K562 (cell line): Measurements from ENCODE around the gene ABAT. TPM values are rescaled to one million over a fixed set of nuclear protein-coding genes. Genes with fewer than 3 reads are reported as not detected.

Source experiments
- ARNT ChIP-seq, 2 experiments: fragments of 450-650 bp; IDR thresholded peaks; 2 replicates each; pipeline ENCODE4 v1.6.1; 2016; ENCODE audit warnings: mild to moderate bottlenecking in 1 of 2
- CC2D1A ChIP-seq: fragments of 450-650 bp; IDR thresholded peaks from 2 replicates; pipeline ENCODE4 v1.6.1; 2017; ENCODE audit warnings: mild to moderate bottlenecking
- PBX2 ChIP-seq, 2 experiments: IDR thresholded peaks in 1 of 2; conservative IDR thresholded peaks in 1 of 2; 2 replicates each; pipeline ENCODE4 v1.6.1; 2016; ENCODE audit warnings: low read depth in 2 of 2, mild to moderate bottlenecking in 1 of 2, missing compliant biosample characterization in 1 of 2, missing genetic modification characterization in 1 of 2, moderate library complexity in 1 of 2
- RAD21 ChIP-seq, 2 experiments: fragments of 250-450 bp in 1 of 2; fragments of 450-650 bp in 1 of 2; sonication (Bioruptor Pico) in 1 of 2; formaldehyde crosslinking in 1 of 2; IDR thresholded peaks in 1 of 2; conservative IDR thresholded peaks in 1 of 2; 2 replicates each; pipeline versions ENCODE4 v1.4.0 to v1.8.0; 2020 to 2022; ENCODE audit warnings: mild to moderate bottlenecking in 2 of 2, moderate library complexity in 1 of 2
- RB1 ChIP-seq: fragments of 450-650 bp; IDR thresholded peaks from 2 replicates; pipeline ENCODE4 v1.6.1; 2017; ENCODE audit warnings: low read depth, mild to moderate bottlenecking
- REST ChIP-seq, 2 experiments: fragments of 450-650 bp; formaldehyde crosslinking in 1 of 2; IDR thresholded peaks; 2 replicates each; pipeline versions ENCODE4 v1.4.0 to v1.6.1; 2014 to 2020; ENCODE audit warnings: mild to moderate bottlenecking in 2 of 2, borderline replicate concordance in 1 of 2, low read depth in 1 of 2
- SMC3 ChIP-seq: conservative IDR thresholded peaks from 2 replicates; pipeline ENCODE4 v1.6.1; 2011; ENCODE audit warnings: low read depth, low read length, improper control_type of control experiment; ENCODE audit not compliant: insufficient read depth
- ZC3H11A ChIP-seq: IDR thresholded peaks from 2 replicates; pipeline ENCODE4 v1.6.1; 2012; ENCODE audit warnings: low read depth, low read length, improper control_type of control experiment
- ZNF184 ChIP-seq: sonication (generic); formaldehyde crosslinking; IDR thresholded peaks from 2 replicates; pipeline ENCODE4 v1.5.0; 2020; ENCODE audit warnings: missing genetic modification reagents
- ZNF263 ChIP-seq: sonication (generic); formaldehyde crosslinking; IDR thresholded peaks from 2 replicates; pipeline ENCODE4 v1.8.0; 2022; ENCODE audit warnings: mild to moderate bottlenecking, missing genetic modification reagents, borderline replicate concordance
- ZNF740 ChIP-seq, 3 experiments: fragments of 200-800 bp in 1 of 3; sonication (Bioruptor generic) in 1 of 3; sonication (generic) in 1 of 3; formaldehyde crosslinking in 1 of 3; IDR thresholded peaks; 2 replicates each; pipeline versions ENCODE4 v1.6.1 to v1.8.0; 2016 to 2022; ENCODE audit warnings: mild to moderate bottlenecking in 2 of 3, missing compliant biosample characterization in 2 of 3, missing genetic modification characterization in 2 of 3, missing genetic modification reagents in 1 of 3
- polyA plus RNA-seq, 8 experiments: library from polyadenylated mRNA; depleted of rRNA in 4 of 8; stranded (reverse) in 5 of 8; unstranded in 3 of 8; fragments of >200 nt; fragmentation: Nextera tagmentation in 2 of 8; fragmentation: Illumina TruSeq in 1 of 8; extraction: Ambion mirVana in 2 of 8; extraction: Trizol in 1 of 8; gene quantifications; 2 replicates each; pipeline versions ENCODE4 v1.2.1 to v1.2.3, GENCODE V29; 2011 to 2014; ENCODE audit warnings: inconsistent platforms in 1 of 8, missing spikeins in 1 of 8
- total RNA-seq, 7 experiments: library from RNA; depleted of rRNA in 6 of 7; stranded (reverse); fragments of >200 nt in 6 of 7; fragmentation: Illumina TruSeq in 2 of 7; extraction: Trizol in 2 of 7; gene quantifications; 2 replicates each; pipeline versions ENCODE4 v1.2.1 to v1.2.3, GENCODE V29; 2011 to 2021; ENCODE audit warnings: low replicate concordance in 1 of 7

Gene ABAT
- total and polyA plus RNA-seq, 9 of the 15 experiments (the other 6 are each of a cell fraction or from before 2014, with no cell fraction given): 0.01 to 0.49 (median 0.10) TPM

- TF ChIP-seq ZNF740 (CRISPR knock-in tag; IDR thresholded peaks at IDR 0.05) (no peak), ZNF740 (tag; IDR thresholded peaks at IDR 0.05) (no peak), SMC3 (peak; percentile 65), ZNF263 (peak; percentile 92), REST (IDR thresholded peaks at IDR 0.05; ENCODE audit: borderline replicate concordance) (peak; percentile 71; the same call in 1 of the 2 replicates), REST (CRISPR knock-in tag; IDR thresholded peaks at IDR 0.05; ENCODE audit: low read depth) (no peak), ZNF184 (CRISPR knock-in tag) (no peak), ARNT (IDR thresholded peaks at IDR 0.05) (no peak), ZC3H11A (no peak), RB1 (peak; percentile 43; the same call in 1 of the 2 replicates), PBX2 (CRISPR knock-in tag; IDR thresholded peaks at IDR 0.05; ENCODE audit: low read depth) (no peak), PBX2 (tag; conservative IDR thresholded peaks at IDR 0.05; ENCODE audit: low read depth) (no peak), CC2D1A (0 out of 2 replicates have a peak, but pooled peaks have one; percentile 19), RAD21 (CRISPR knock-in tag; conservative IDR thresholded peaks at IDR 0.05 in 1 of 2, IDR thresholded peaks at IDR 0.05 in 1 of 2) (peak; percentile 55 to 86)
These were observed 13.5 kb upstream of the ABAT start (continued) for GRCh38 chr16:8660841-8661301.
